GM19452 (cell line): Measurements from ENCODE around the gene DES.
"Not testable (repeated sequence)": the region's sequence is repeated elsewhere in the genome, so short reads cannot be mapped to it uniquely, and the experiment has no call there.

ENCODE experiments used
- ATAC-seq: cut with Tn5 transposase; IDR thresholded peaks from one replicate; pipeline ENCODE4 v1.9.1; 2021; ENCODE audit not compliant: unreplicated experiment

The DES gene

DNA sequence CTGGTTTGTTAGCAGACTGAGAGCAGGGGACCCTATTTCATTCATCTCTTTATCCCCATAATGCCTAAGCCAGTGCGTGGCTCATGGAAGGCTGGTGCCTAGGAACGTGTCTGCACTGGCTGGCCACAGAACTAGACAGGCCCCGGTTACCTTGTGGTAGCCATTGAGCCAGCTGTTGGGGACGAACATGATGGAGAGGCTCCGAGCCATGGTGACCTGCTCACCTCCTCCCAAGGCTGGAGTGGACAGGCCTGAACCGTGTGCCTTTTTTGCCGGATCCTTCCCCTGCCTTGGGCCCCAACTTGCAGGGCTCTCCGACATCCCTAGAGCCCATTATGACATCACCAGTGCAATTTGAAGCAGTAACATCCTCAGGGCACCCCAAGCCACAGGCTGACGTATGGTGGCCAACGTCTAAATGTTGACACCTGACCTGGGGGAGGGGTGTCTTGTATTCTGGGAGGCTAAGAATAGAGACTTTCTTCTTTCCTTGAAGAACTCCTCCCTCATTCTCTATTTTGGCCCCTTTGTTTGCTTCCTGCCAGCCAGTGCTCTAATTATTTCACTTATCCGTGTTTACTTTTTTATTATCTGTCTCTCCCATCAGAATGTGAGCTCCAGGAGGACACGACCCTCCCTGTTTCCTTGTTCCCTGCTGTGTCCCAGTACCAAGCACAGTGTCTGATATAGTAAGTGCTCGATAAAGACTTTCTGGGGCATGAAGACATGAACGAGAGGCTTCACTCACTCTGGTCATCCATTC, 18.3 kb upstream of the DES start:
- no peak for ATAC-seq

- no peak for ATAC-seq
Observed at GRCh38 chr2:219400562-219400961, 17.6 kb upstream of the DES start.

DNA sequence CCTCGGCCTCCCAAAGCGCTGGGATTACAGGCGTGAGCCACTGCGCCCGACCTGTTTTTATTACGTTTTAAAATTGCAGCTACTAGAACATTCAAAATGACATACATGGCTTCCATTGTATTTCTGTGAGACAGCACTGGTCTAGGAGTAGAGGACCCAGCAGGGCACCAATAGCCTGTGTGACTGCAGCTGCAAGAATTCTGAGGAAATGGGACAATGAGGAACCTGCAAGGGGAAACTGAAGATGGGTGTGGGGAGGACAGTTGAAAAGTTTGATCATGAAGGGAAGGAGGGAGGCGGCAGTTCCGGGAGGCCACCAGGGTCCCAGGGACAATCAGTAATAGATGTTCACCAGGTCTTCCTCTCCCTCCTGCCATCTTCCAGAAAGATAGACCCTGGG, 16.6 kb upstream of the DES start:
- no peak for ATAC-seq

- no peak for ATAC-seq
Observed at GRCh38 chr2:219402665-219403515, 15.3 kb upstream of the DES start.

GRCh38 chr2:219403861-219404260, 14.3 kb upstream of the DES start:
- no peak for ATAC-seq

- ATAC-seq = no peak
Observed at GRCh38 chr2:219404291-219404910, 13.8 kb upstream of the DES start.

GRCh38 chr2:219404954-219405353, 13.2 kb upstream of the DES start:
- ATAC-seq = no peak

- ATAC-seq = no peak
Observed at GRCh38 chr2:219405451-219405850, 12.7 kb upstream of the DES start.

GRCh38 chr2:219405958-219406860, 12.0 kb upstream of the DES start:
- ATAC-seq = no peak

- no peak for ATAC-seq
Observed at GRCh38 chr2:219406861-219407230, 11.3 kb upstream of the DES start.

- not testable (repeated sequence) for ATAC-seq
Observed at GRCh38 chr2:219407343-219407742, 10.8 kb upstream of the DES start.

- ATAC-seq = no peak
Observed at GRCh38 chr2:219408204-219408603, 10.0 kb upstream of the DES start.

GRCh38 chr2:219408631-219409030, 9.5 kb upstream of the DES start:
- ATAC-seq = no peak

DNA sequence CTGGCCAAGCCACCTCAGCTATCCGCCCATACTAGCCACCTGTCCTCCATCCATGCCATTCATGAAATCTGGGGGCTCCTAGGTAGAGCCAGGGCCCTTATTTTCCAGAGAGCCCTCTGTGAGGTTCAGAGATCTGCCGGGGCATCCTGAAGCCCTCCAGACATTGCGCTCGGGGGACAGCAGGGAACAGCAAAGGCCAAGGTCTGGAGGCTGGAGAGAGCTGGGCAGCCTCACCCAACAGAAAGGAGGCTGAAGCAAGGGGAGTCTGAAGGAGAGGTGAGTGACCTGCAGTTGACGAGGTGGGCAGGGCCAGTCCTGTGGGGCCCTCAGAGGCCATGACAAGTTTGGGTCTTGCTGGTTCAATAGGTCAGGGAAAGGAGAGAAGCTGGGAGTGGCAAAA, 8.6 kb upstream of the DES start:
- ATAC-seq = no peak

- no peak for ATAC-seq
Observed at GRCh38 chr2:219410390-219410789, 7.8 kb upstream of the DES start.

DNA sequence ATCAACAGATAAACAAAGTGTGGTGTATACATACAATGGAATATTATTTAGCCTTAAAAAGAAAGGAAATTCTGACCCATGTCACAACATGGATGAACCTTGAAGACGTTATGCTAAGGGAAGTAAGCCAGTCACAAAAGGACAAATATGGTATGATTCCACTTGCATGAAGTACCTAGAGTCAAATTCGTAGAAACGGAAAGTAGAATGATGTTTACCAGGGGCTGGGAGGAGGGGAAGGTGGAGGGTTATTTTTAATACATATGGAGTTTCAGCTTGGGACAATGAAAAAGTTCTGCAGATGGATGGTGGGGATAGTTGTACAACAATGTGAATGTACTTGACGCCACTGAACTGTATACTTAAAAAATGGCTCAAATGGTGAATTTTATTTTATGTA, 3.3 kb upstream of the DES start:
- ATAC-seq = no peak

DNA sequence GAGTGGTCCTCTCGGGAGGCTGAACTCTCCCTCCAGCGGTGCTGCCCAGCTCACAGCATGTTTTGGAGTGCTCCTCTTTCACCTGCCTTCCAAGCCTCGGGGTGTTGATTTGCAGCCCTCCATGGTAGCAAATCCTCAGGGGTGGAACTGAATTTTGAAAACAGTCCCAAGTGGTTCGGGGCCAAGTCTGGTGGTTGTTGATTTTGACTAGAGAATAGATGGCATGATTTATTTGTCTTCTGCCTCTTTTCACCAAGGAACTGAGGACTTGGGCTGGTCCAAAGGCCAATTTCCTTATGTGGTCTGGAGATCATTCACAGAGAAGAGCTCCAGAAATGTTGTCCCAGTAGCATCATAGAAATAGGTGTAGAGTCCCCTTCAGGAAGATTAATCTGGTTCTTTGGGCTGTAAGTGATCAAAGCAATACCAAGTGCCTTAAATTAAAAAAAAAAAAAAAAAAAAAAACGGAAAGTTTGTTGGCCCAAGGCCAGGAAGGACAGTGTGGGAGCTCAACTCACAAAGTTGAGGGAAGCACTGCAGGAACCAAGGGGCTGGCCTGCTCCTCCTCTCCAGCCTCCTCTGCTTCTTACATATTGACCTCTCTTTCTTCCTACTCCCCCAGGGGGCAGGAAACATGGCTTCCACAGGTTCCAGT, 2.5 kb upstream of the DES start:
- ATAC-seq = no peak

DNA sequence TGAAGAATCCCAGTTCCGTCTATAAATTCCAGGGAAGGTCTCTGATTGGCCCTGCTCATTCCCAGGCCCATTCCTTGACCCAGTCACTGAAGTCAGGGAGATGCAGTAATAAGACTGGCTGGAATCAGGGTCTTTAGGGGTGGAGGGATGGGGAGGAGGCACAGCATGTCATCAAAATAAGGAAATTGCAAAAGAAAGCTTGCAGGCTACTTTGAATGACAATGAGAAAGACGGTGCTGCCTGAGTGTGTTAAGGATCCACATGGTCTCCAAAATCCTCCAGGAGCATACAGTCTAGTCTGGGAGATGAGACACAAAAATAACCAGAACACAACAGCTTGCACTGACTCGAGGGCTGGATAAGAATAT, 2.0 kb upstream of the DES start:
- ATAC-seq = no peak

DNA sequence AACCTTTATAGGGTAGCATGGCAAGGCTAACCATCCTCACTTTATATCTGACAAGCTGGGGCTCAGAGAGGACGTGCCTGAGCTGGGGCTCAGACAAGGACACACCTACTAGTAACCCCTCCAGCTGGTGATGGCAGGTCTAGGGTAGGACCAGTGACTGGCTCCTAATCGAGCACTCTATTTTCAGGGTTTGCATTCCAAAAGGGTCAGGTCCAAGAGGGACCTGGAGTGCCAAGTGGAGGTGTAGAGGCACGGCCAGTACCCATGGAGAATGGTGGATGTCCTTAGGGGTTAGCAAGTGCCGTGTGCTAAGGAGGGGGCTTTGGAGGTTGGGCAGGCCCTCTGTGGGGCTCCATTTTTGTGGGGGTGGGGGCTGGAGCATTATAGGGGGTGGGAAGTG, 1.2 kb upstream of the DES start:
- no peak for ATAC-seq

GRCh38 chr2:219417374-219417773, 803 bp upstream of the DES start:
- ATAC-seq = no peak

DNA sequence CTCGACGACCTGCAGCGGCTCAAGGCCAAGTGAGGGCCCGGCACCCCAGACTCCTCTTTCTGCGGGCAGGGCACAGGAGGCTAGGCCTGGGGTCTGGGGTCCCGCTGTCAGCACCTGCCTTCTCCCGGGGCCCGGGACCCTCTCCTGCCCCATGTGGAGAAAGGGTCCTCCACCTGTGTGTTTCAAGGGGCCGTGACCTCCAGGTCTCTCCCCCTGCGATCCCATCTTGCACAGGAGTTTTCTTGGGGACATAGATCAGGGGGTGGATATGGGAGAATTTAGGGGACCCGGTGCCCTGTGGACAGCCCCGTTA, 791 bp downstream of the DES start:
- no peak for ATAC-seq
